Measurements from ENCODE around the gene CX3CL1. TPM values are rescaled to one million over a fixed set of nuclear protein-coding genes. Genes with fewer than 3 reads are reported as not detected.
"Not testable (repeated sequence)": the region's sequence is repeated elsewhere in the genome, so short reads cannot be mapped to it uniquely, and the experiment has no call there.

CX3CL1 gene
- total and polyA plus RNA-seq, 4 donors = 17.5 to 62.5 (median 46.5) TPM

DNA sequence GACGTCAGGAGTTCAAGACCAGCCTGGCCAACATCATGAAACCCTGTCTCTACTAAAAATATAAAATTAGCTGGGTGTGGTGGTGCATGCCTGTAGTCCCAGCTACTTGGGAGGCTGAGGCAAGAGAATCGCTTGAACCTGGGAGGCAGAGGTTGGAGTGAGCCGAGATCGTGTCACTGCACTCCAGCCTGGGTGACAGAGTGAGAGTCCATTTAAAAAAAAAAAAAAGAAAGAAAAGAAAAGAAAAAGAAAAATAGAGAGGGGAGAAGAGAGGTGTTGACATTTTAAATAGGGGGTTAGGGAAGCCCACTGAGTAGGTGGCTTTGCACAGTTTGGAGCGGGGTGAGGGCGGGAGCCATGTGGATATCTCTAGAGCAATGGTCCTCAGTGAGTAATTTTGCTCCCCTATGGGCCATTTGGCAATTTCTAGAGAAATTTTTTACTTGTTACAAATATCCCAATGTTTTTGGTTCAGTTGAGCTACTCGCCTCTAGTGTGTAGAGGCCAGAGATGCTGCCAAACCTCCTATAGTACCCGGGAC lies 2.7 kb downstream of the CX3CL1 start:
- H3K27ac ChIP-seq (ENCODE audit: low read depth in 1 of 2, low read length in 2 of 2) = peak overlapping the region in 1 of 2 donors; percentile 79
- not testable (repeated sequence) for H3K27me3 ChIP-seq (ENCODE audit: control insufficient read depth in 1 of 2, insufficient read depth in 2 of 2, low read length in 1 of 2); H3K4me1 ChIP-seq (ENCODE audit: control insufficient read depth in 1 of 2, insufficient read depth in 2 of 2, low read length in 2 of 2); H3K4me3 ChIP-seq (ENCODE audit: low read length in 2 of 2); H3K9me3 ChIP-seq (ENCODE audit: control insufficient read depth, low read length); H3K36me3 ChIP-seq (ENCODE audit: control insufficient read depth in 1 of 2, insufficient read depth in 2 of 2, low read length in 1 of 2); ATAC-seq (ENCODE audit: low FRiP score)
- peak in 1 of 2 donors; percentile 6 for DNase-seq
- intact Hi-C loops (cut with DNase I) = loop anchor here (1.0 to 5.0 kb wide), 4 partner anchors 37 to 70 kb away; no protein-coding TSS in a partner anchor
- WGBS, 2 donors = 25 to 38% methylated on average over 8 of the region's 8 CpGs

DNA sequence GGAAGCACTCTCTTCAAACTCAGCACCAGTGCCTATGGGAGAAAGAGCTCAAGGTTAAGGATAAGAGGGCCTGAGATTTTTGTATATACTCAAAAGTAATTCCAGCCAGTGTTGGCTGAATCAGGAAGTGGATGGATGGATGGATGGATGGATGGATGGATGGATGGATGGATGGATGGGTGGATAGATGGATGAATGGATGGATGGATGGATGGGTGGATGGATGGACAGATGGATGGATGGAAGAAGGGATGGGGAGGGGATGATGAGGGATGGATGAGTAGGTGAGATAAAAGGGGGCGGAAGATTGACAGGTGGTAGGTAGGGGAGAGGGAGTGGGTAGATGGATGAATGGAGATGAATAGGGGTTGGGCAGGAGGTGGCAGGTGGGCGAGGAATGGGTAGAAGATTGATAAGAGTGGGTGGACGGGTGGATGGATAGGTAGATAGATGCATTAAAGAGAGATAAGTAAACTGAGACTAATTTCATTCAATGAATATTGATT lies 4.1 kb downstream of the CX3CL1 start:
- WGBS, 2 donors = 85 to 90% methylated on average over 3 of the region's 3 CpGs
- no peak overlapping the region for H3K4me3 ChIP-seq (ENCODE audit: low read length in 2 of 2)
- H3K9me3 ChIP-seq (ENCODE audit: control insufficient read depth, low read length) = no peaks in the 10 kb centered on the region
- intact Hi-C loops (cut with DNase I) = loop anchor here in 1 of 2 donors (5.0 kb wide), 1 partner anchor 36 kb away; no protein-coding TSS in a partner anchor
- H3K27me3 ChIP-seq (ENCODE audit: control insufficient read depth in 1 of 2, insufficient read depth in 2 of 2, low read length in 1 of 2) = no peaks in the 10 kb centered on the region
- ATAC-seq (ENCODE audit: low FRiP score) (no peak), DNase-seq (no peak)
- H3K36me3 ChIP-seq (ENCODE audit: control insufficient read depth in 1 of 2, insufficient read depth in 2 of 2, low read length in 1 of 2) = no peaks in the 10 kb centered on the region
- peaks cover 0 to 6% of the 10 kb centered on the region in 2 donors for H3K4me1 ChIP-seq (ENCODE audit: control insufficient read depth in 1 of 2, insufficient read depth in 2 of 2, low read length in 2 of 2)
- H3K27ac ChIP-seq (ENCODE audit: low read depth in 1 of 2, low read length in 2 of 2) = no peak overlapping the region

DNA sequence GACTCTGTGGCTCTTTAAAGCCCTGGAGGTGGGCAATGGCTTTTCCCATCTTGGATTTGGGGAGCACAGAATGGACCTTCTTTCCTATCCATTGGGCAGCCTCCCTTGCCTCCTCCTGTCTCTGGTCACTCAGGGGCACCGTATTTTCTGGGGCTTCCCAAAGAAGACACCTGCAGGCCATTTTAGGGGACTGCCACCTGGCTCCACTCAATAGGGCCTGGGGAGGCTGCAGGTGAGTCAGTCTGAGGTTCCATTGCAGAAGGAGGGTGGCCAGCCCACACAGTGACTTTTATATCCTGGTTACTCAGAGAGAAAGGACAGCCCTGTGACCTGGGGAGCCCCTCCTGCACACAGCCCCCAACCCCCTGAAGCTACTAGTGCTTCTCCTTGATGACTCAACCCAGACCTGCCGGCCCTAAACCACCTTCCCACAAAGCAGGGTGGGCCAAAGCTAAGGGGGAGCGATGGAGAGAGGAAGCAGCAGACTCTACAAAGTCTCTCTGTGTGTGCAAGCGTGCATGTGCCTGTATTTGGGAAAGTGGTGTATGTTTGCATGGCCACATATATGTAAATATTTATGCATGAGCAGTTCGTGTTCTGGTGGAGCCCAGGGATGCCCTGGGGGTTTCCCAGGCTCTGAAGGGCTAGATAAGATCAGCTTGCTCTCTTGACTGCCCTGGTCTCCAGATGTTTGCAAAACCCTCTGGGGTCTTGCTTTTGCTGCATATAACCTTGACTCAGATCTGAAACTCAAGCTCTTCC lies 5.0 kb downstream of the CX3CL1 start:
- ATAC-seq (ENCODE audit: low FRiP score) = no peak
- H3K27me3 ChIP-seq (ENCODE audit: control insufficient read depth in 1 of 2, insufficient read depth in 2 of 2, low read length in 1 of 2) = no peaks in the 10 kb centered on the region
- peak overlapping the region in 1 of 2 donors; percentile 9 for H3K27ac ChIP-seq (ENCODE audit: low read depth in 1 of 2, low read length in 2 of 2)
- intact Hi-C loops (cut with DNase I) = loop anchor here in 1 of 2 donors (5.0 kb wide), 1 partner anchor 35 kb away; no protein-coding TSS in a partner anchor
- peaks cover 0 to 3% of the 10 kb centered on the region in 2 donors for H3K36me3 ChIP-seq (ENCODE audit: control insufficient read depth in 1 of 2, insufficient read depth in 2 of 2, low read length in 1 of 2)
- 28 to 40% methylated on average over 5 of the region's 5 CpGs for WGBS, 2 donors
- H3K4me3 ChIP-seq (ENCODE audit: low read length in 2 of 2) = no peak overlapping the region
- peaks cover 0 to 6% of the 10 kb centered on the region in 2 donors for H3K4me1 ChIP-seq (ENCODE audit: control insufficient read depth in 1 of 2, insufficient read depth in 2 of 2, low read length in 2 of 2)
- DNase-seq = peak in 1 of 2 donors; percentile 32
- no peaks in the 10 kb centered on the region for H3K9me3 ChIP-seq (ENCODE audit: control insufficient read depth, low read length)

- H3K4me1 ChIP-seq (ENCODE audit: control insufficient read depth in 1 of 2, insufficient read depth in 2 of 2, low read length in 2 of 2) = peaks cover 0 to 6% of the 10 kb centered on the region in 2 donors
- no peaks in the 10 kb centered on the region for H3K27me3 ChIP-seq (ENCODE audit: control insufficient read depth in 1 of 2, insufficient read depth in 2 of 2, low read length in 1 of 2)
- 37 to 42% methylated on average over 10 of the region's 10 CpGs for WGBS, 2 donors
- H3K36me3 ChIP-seq (ENCODE audit: control insufficient read depth in 1 of 2, insufficient read depth in 2 of 2, low read length in 1 of 2) = peaks cover 0 to 7% of the 10 kb centered on the region in 2 donors
- no peaks in the 10 kb centered on the region for H3K9me3 ChIP-seq (ENCODE audit: control insufficient read depth, low read length)
- no peak overlapping the region for H3K27ac ChIP-seq (ENCODE audit: low read depth in 1 of 2, low read length in 2 of 2)
- H3K4me3 ChIP-seq (ENCODE audit: low read length in 2 of 2) = no peak overlapping the region
- intact Hi-C loops (cut with DNase I) = loop anchor here in 1 of 2 donors (5.0 kb wide), 1 partner anchor 33 kb away; no protein-coding TSS in a partner anchor
- DNase-seq (no peak), ATAC-seq (ENCODE audit: low FRiP score) (no peak)
Measured at GRCh38 chr16:57379579-57379978, 7.3 kb downstream of the CX3CL1 start.

- Histone ChIP-seq H3K27ac (ENCODE audit: low read depth in 1 of 2, low read length in 2 of 2) (peak overlapping the region in 1 of 2 donors; percentile 38), H3K9me3 (ENCODE audit: control insufficient read depth, low read length) (no peaks in the 10 kb centered on the region), H3K4me3 (ENCODE audit: low read length in 2 of 2) (no peak overlapping the region), H3K36me3 (ENCODE audit: control insufficient read depth in 1 of 2, insufficient read depth in 2 of 2, low read length in 1 of 2) (peaks cover 0 to 7% of the 10 kb centered on the region in 2 donors), H3K4me1 (ENCODE audit: control insufficient read depth in 1 of 2, insufficient read depth in 2 of 2, low read length in 2 of 2) (peaks cover 0 to 6% of the 10 kb centered on the region in 2 donors), H3K27me3 (ENCODE audit: control insufficient read depth in 1 of 2, insufficient read depth in 2 of 2, low read length in 1 of 2) (no peaks in the 10 kb centered on the region)
- DNase-seq (no peak), ATAC-seq (ENCODE audit: low FRiP score) (no peak)
- 30 to 36% methylated on average over 8 of the region's 8 CpGs for WGBS, 2 donors
- intact Hi-C loops (cut with DNase I) = no loop called here
Measured at GRCh38 chr16:57380671-57381462, 8.6 kb downstream of the CX3CL1 start.

GRCh38 chr16:57381791-57382534 lies 9.7 kb downstream of the CX3CL1 start:
- Histone ChIP-seq H3K27ac (ENCODE audit: low read depth in 1 of 2, low read length in 2 of 2) (no peak overlapping the region), H3K4me3 (ENCODE audit: low read length in 2 of 2) (no peak overlapping the region), H3K4me1 (ENCODE audit: control insufficient read depth in 1 of 2, insufficient read depth in 2 of 2, low read length in 2 of 2) (peaks cover 2 to 6% of the 10 kb centered on the region in 2 donors), H3K27me3 (ENCODE audit: control insufficient read depth in 1 of 2, insufficient read depth in 2 of 2, low read length in 1 of 2) (no peaks in the 10 kb centered on the region), H3K9me3 (ENCODE audit: control insufficient read depth, low read length) (no peaks in the 10 kb centered on the region), H3K36me3 (ENCODE audit: control insufficient read depth in 1 of 2, insufficient read depth in 2 of 2, low read length in 1 of 2) (peaks cover 0 to 7% of the 10 kb centered on the region in 2 donors)
- DNase-seq = no peak
- no peak for ATAC-seq (ENCODE audit: low FRiP score)
- 89 to 92% methylated on average over 32 to 35 of the region's 35 CpGs for WGBS, 2 donors
- intact Hi-C loops (cut with DNase I) = no loop called here

DNA sequence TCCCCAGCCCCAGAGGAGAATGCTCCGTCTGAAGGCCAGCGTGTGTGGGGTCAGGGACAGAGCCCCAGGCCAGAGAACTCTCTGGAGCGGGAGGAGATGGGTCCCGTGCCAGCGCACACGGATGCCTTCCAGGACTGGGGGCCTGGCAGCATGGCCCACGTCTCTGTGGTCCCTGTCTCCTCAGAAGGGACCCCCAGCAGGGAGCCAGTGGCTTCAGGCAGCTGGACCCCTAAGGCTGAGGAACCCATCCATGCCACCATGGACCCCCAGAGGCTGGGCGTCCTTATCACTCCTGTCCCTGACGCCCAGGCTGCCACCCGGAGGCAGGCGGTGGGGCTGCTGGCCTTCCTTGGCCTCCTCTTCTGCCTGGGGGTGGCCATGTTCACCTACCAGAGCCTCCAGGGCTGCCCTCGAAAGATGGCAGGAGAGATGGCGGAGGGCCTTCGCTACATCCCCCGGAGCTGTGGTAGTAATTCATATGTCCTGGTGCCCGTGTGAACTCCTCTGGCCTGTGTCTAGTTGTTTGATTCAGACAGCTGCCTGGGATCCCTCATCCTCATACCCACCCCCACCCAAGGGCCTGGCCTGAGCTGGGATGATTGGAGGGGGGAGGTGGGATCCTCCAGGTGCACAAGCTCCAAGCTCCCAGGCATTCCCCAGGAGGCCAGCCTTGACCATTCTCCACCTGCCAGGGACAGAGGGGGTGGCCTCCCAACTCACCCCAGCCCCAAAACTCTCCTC lies 10.4 kb downstream of the CX3CL1 start:
- no peak overlapping the region for H3K27ac ChIP-seq (ENCODE audit: low read depth in 1 of 2, low read length in 2 of 2)
- intact Hi-C loops (cut with DNase I) = no loop called here
- ATAC-seq (ENCODE audit: low FRiP score) (no peak), DNase-seq (peak in 1 of 2 donors; percentile 29)
- H3K27me3 ChIP-seq (ENCODE audit: control insufficient read depth in 1 of 2, insufficient read depth in 2 of 2, low read length in 1 of 2) = no peaks in the 10 kb centered on the region
- H3K4me1 ChIP-seq (ENCODE audit: control insufficient read depth in 1 of 2, insufficient read depth in 2 of 2, low read length in 2 of 2) = peaks cover 2 to 5% of the 10 kb centered on the region in 2 donors
- no peaks in the 10 kb centered on the region for H3K9me3 ChIP-seq (ENCODE audit: control insufficient read depth, low read length)
- 79 to 80% methylated on average over 12 to 16 of the region's 16 CpGs for WGBS, 2 donors
- peaks cover 0 to 7% of the 10 kb centered on the region in 2 donors for H3K36me3 ChIP-seq (ENCODE audit: control insufficient read depth in 1 of 2, insufficient read depth in 2 of 2, low read length in 1 of 2)
- no peak overlapping the region for H3K4me3 ChIP-seq (ENCODE audit: low read length in 2 of 2)
